ENCODE results near the gene ERGIC1.

Gene ERGIC1

DNA sequence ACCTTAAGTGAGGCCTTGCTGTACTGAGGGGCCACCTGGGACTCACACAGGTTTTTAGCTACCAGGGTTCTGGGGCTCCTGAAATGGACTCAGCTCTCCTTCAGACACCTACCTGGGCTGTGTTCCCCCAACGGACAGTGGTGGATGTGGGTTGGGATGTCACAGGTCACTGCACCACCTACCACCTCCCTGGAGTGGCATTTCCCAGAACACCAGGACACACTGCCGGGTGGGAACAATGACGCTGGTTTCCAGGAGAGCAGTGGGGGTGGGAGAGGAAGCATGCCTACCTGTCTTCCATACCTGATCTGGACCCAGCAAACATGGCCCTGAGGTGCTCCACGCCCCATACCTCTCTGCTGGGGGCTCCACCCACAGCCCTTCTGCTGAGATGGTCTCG lies 20.9 kb downstream of the ERGIC1 start:
- no peak for DNase-seq (ENCODE audit: low read depth)
- no peak overlapping the region for H3K4me3 ChIP-seq (ENCODE audit: low read depth, low read length)
- TF ChIP-seq, protein P1, sequence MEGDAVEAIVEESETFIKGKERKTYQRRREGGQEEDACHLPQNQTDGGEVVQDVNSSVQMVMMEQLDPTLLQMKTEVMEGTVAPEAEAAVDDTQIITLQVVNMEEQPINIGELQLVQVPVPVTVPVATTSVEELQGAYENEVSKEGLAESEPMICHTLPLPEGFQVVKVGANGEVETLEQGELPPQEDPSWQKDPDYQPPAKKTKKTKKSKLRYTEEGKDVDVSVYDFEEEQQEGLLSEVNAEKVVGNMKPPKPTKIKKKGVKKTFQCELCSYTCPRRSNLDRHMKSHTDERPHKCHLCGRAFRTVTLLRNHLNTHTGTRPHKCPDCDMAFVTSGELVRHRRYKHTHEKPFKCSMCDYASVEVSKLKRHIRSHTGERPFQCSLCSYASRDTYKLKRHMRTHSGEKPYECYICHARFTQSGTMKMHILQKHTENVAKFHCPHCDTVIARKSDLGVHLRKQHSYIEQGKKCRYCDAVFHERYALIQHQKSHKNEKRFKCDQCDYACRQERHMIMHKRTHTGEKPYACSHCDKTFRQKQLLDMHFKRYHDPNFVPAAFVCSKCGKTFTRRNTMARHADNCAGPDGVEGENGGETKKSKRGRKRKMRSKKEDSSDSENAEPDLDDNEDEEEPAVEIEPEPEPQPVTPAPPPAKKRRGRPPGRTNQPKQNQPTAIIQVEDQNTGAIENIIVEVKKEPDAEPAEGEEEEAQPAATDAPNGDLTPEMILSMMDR (IDR thresholded peaks at IDR 0.05; ENCODE audit: low read depth, low read length, missing control alignments), result no peak

DNA sequence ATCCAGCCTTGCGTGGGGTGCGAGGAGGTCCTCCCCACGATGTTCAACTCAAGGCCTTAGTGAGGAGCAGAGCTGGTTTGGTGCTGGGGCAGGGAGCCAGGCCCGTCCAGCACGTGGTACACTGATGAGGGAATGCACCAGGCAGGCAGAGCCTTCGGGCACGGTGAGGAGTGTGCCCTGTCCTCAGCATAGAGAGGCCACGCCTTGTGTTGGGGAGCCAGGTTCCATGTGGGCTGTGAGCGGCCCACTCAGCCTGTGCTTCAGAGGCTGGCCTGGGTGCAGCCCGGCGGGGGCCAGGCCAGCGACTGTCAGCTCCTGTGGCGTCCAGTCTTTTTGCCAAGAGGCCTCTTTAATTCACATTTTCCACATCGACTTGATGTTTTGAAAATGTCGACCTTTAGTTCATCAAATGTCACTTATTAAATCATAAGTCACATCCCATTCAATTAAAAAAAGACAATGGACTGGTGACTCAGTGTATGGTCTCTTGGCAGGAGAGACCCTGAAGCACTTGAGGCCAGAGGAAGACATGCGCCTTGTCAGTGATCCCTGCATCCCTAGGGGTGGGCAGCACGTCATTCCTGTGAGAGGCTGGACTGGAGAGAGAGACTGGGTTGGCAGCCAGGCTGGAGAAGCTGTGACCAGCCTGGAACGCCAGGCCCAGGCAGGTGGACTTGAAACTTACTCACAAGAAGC lies 21.7 kb downstream of the ERGIC1 start:
- H3K4me3 ChIP-seq (ENCODE audit: low read depth, low read length), result no peak overlapping the region
- DNase-seq (ENCODE audit: low read depth), result no peak

DNA sequence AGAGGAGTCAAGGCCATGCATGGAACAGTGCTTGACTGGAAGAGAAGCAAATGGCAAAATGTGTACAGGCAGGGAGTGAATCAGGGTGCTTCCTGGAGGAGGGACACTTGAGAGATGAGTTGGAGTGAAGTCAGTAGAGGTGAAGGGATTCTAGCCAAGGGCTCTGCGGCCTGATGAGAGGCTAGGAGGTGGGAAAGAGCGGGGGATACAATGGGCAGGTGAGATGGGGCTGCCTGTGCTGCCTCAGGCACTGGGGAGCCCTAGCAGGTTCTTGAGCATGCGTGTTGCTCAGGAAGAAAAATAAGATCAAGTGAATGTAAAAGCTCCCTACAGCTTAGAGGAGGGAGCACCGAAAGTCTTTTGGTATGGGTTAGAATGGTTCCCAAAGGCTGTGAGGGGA lies 22.3 kb downstream of the ERGIC1 start:
- DNase-seq (ENCODE audit: low read depth), result no peak
- no peak overlapping the region for H3K4me3 ChIP-seq (ENCODE audit: low read depth, low read length)
- TF ChIP-seq, protein P1 (IDR thresholded peaks at IDR 0.05; ENCODE audit: low read depth, low read length, missing control alignments), result no peak

More for the DNA sequence above, 21.7 kb downstream of the ERGIC1 start:
- TF ChIP-seq, protein P1 (IDR thresholded peaks at IDR 0.05; ENCODE audit: low read depth, low read length, missing control alignments), result no peak

DNA sequence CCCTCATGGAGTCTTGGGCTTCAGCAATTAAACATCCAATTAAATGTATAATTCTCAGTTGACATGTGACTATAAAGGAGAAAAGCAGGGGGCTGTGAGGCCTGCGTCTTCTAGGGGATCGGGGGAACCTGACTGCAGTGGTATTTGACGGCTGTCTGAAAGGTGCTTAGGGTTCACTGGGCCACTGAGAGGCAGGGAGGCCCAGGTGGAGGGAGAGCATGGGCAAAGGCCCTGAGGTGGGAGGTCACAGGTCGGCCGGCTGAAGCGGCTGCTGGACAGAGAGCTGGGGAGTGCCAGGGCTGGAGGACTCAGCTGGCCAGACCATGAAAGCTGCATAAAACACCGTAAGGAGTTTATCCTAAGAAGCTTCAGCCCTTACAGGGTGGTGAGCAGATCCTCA lies 23.9 kb downstream of the ERGIC1 start:
- H3K4me3 ChIP-seq (ENCODE audit: low read depth, low read length), result no peak overlapping the region
- TF ChIP-seq, protein P1 (IDR thresholded peaks at IDR 0.05; ENCODE audit: low read depth, low read length, missing control alignments), result no peak
- DNase-seq (ENCODE audit: low read depth), result no peak

DNA sequence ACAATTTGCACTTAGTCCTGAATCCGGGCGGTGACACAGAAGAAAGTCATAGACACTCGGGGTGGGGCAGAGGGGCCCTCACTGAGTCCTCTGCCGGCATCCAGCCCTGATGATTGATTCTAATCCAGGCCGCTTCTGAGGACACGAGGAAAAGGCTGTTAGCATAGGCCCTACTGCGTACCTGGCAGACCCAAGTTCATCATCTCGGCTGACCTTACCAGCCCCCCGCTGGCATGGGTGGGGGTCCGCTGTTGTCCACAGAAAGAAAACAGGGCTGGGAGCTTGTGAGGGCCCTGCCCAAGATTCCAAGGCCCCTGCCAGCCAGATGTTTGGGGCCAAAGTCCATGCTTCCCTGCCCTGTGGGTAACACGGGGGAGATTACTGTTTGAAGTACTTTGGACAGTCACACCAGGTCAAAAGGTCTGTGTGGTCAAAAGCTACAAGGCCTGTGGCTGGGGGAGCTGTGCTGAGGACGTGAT lies 24.5 kb downstream of the ERGIC1 start:
- no peak for DNase-seq (ENCODE audit: low read depth)
- TF ChIP-seq, protein P1 (IDR thresholded peaks at IDR 0.05; ENCODE audit: low read depth, low read length, missing control alignments), result no peak
- H3K4me3 ChIP-seq (ENCODE audit: low read depth, low read length), result no peak overlapping the region

DNA sequence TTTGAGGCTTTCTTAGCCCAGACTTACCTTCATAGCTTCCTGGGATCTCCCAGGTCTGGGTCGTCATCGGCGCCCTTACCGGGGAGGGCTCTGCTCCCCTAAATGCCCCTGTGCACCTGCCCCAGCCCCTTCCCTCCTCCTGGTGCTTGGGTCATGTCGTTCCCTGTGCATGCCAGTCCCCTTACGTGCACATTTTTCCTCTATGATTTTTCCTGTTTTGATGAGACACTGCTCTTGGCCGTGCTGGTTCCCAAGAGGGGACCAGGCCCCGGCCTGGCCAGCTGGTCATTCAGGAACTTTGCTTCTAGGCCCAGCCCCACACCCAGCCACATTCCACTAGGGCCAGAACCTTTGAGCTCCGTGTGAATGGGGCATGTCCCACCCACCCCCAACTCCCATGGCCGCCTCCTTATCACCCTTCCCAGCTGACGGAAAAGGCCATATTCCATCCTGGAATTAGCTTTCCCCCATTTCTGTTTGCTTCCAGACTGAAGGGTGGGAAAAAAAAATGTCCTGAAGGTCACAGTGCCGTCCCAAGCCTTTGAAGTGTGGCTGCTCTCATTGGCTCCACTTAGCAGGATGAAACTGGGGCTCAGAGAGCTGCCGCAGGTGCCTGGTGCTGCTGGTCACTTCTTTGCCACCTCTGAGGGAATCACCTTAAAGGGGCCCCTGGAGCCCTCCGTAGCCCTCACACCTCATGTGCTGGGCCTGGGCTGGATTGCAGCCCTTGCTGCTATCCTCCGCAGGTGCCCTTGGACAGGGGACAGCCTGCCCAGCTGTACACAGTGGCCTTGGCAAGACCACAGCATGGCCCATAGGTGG lies 25.1 kb downstream of the ERGIC1 start:
- H3K4me3 ChIP-seq (ENCODE audit: low read depth, low read length), result no peak overlapping the region
- TF ChIP-seq, protein P1 (IDR thresholded peaks at IDR 0.05; ENCODE audit: low read depth, low read length, missing control alignments), result no peak
- no peak for DNase-seq (ENCODE audit: low read depth)
